Sigmoid colon (tissue), 7 donors: Measurements from ENCODE around the gene CCDC18. TPM values are rescaled to one million over a fixed set of nuclear protein-coding genes. Genes with fewer than 3 reads are reported as not detected.

Experiments
- DNase-seq: peaks from one replicate; pipeline ENCODE4 v3.0.0-alpha.2; 2019
- H3K27ac ChIP-seq, 4 donors: fragments of 200-600 bp; sonication (generic); one replicate each; pipeline ENCODE4 v1.5.1; 2016 to 2019; ENCODE audit warnings: mild to moderate bottlenecking in 1 of 4
- H3K27me3 ChIP-seq, 3 donors: fragments of 200-600 bp; sonication (generic); one replicate each; pipeline ENCODE4 v1.5.1; 2019; ENCODE audit warnings: mild to moderate bottlenecking in 1 of 3
- H3K36me3 ChIP-seq, 4 donors: fragments of 200-600 bp; sonication (generic); one replicate each; pipeline ENCODE4 v1.5.1; 2016 to 2019
- H3K4me1 ChIP-seq, 4 donors: fragments of 200-600 bp; sonication (generic); one replicate each; pipeline ENCODE4 v1.5.1; 2017 to 2019
- H3K4me3 ChIP-seq, 4 donors: fragments of 200-600 bp; sonication (generic); one replicate each; pipeline ENCODE4 v1.5.1; 2017 to 2019; ENCODE audit warnings: mild to moderate bottlenecking in 2 of 4, moderate library complexity in 1 of 4
- H3K9me3 ChIP-seq, 4 donors: fragments of 200-600 bp in 3 of 4; sonication (generic) in 3 of 4; one replicate each; pipeline versions ENCODE4 v1.5.1 to v1.6.1; 2013 to 2019
- EP300 ChIP-seq, 4 donors: sonication (generic); formaldehyde crosslinking; IDR thresholded peaks; one replicate each; pipeline ENCODE4 v1.6.1; 2017; ENCODE audit warnings: antibody characterized with exemption in 4 of 4
- POLR2A ChIP-seq, 2 donors: fragments of 450-650 bp; IDR thresholded peaks; one replicate each; pipeline ENCODE4 v1.6.1; 2016; ENCODE audit warnings: antibody characterized with exemption in 2 of 2, mild to moderate bottlenecking in 2 of 2, moderate library complexity in 2 of 2
- POLR2AphosphoS5 ChIP-seq, 4 donors: sonication (generic); formaldehyde crosslinking; IDR thresholded peaks; one replicate each; pipeline ENCODE4 v1.6.1; 2017; ENCODE audit warnings: antibody characterized with exemption in 4 of 4
- WGBS, 2 donors: extraction: QIAGEN DNeasy Blood & Tissue Kit; methylation state at CpG; one replicate each; pipeline ENCODE4 v1.1.7; 2013; 5-methylcytosine and 5-hydroxymethylcytosine counted together
- intact Hi-C: fragments of 100-400 bp; cut with DNase I; formaldehyde crosslinking; loops from one replicate; pipeline ENCODE4 v1.15.1; 2023
- polyA plus RNA-seq, 3 donors: library from polyadenylated mRNA; stranded (reverse); fragments of 200-250 nt; gene quantifications; one replicate each; pipeline ENCODE4 v1.2.3, GENCODE V29; 2013
- total RNA-seq, 4 donors: library from RNA; depleted of rRNA; stranded (reverse); fragments of >200 nt; gene quantifications; one replicate each; pipeline ENCODE4 v1.1.0, GENCODE V29; 2016
- TF ChIP-seq, protein P1 (sequence below), 4 experiments: fragments of 450-650 bp in 3 of 4; fragments of 200-600 bp in 1 of 4; IDR thresholded peaks; one replicate each; pipeline ENCODE4 v1.5.1; 2016 to 2019; ENCODE audit warnings: antibody characterized with exemption in 4 of 4, mild to moderate bottlenecking in 3 of 4, moderate library complexity in 2 of 4
- donor health status: healthy with polysubstance abuse.
- donor health status: Bipolar disorder and iron deficiency.
- donor health status: healthy.

CCDC18 gene
- total and polyA plus RNA-seq, 7 donors, result 0.60 to 6.9 (median 2.5) TPM

DNA sequence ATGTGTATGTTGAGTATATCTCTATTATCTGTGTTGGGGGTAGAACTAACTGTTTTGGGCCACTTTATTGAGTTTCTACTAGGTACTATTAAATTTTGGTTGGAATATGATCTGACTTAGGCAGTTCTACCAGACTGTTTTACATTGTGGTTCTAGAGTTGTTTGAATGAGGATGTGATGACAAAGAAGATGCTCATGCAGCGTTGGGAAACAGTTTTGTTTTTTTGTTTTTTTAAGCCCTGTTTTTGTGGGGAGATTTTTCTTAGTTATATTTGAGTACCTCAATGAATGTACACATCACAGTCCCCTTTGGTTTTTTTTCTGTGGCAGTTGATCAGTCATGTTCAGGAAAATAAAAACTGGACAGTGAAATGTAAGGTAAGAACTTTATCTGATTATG lies 40.4 kb upstream of the CCDC18 start:
- 84 to 85% methylated on average over 1 of the region's 1 CpG for WGBS, 2 donors
- TF ChIP-seq POLR2A (IDR thresholded peaks at IDR 0.05) (no peak), POLR2AphosphoS5 (IDR thresholded peaks at IDR 0.05) (no peak), EP300 (IDR thresholded peaks at IDR 0.05) (no peak)
- TF ChIP-seq, protein P1, sequence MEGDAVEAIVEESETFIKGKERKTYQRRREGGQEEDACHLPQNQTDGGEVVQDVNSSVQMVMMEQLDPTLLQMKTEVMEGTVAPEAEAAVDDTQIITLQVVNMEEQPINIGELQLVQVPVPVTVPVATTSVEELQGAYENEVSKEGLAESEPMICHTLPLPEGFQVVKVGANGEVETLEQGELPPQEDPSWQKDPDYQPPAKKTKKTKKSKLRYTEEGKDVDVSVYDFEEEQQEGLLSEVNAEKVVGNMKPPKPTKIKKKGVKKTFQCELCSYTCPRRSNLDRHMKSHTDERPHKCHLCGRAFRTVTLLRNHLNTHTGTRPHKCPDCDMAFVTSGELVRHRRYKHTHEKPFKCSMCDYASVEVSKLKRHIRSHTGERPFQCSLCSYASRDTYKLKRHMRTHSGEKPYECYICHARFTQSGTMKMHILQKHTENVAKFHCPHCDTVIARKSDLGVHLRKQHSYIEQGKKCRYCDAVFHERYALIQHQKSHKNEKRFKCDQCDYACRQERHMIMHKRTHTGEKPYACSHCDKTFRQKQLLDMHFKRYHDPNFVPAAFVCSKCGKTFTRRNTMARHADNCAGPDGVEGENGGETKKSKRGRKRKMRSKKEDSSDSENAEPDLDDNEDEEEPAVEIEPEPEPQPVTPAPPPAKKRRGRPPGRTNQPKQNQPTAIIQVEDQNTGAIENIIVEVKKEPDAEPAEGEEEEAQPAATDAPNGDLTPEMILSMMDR (IDR thresholded peaks at IDR 0.05), result no peak
- H3K4me3 ChIP-seq, result no peak overlapping the region
- no peak overlapping the region for H3K27ac ChIP-seq
- H3K4me1 ChIP-seq, result no peaks in the 10 kb centered on the region
- intact Hi-C loops, result no loop called here
- no peaks in the 10 kb centered on the region for H3K9me3 ChIP-seq
- H3K27me3 ChIP-seq, result no peaks in the 10 kb centered on the region
- peaks cover 3 to 46% (median 7%) of the 10 kb centered on the region in 4 donors for H3K36me3 ChIP-seq
- no peak for DNase-seq

GRCh38 chr1:93142161-93142560 lies 38.4 kb upstream of the CCDC18 start:
- H3K27ac ChIP-seq, result no peak overlapping the region
- WGBS, 2 donors, result 95 to 99% methylated on average over 2 of the region's 2 CpGs
- DNase-seq, result no peak
- TF ChIP-seq POLR2AphosphoS5 (IDR thresholded peaks at IDR 0.05) (no peak), POLR2A (IDR thresholded peaks at IDR 0.05) (no peak), EP300 (IDR thresholded peaks at IDR 0.05) (no peak)
- TF ChIP-seq, protein P1 (IDR thresholded peaks at IDR 0.05), result no peak
- intact Hi-C loops, result no loop called here
- no peaks in the 10 kb centered on the region for H3K27me3 ChIP-seq
- H3K4me1 ChIP-seq, result no peaks in the 10 kb centered on the region
- H3K36me3 ChIP-seq, result peaks cover 0 to 25% (median 0%) of the 10 kb centered on the region in 4 donors
- no peak overlapping the region for H3K4me3 ChIP-seq
- no peaks in the 10 kb centered on the region for H3K9me3 ChIP-seq

GRCh38 chr1:93143136-93143535 lies 37.4 kb upstream of the CCDC18 start:
- Histone ChIP-seq H3K9me3 (no peaks in the 10 kb centered on the region), H3K4me3 (no peak overlapping the region), H3K27ac (no peak overlapping the region), H3K4me1 (no peaks in the 10 kb centered on the region), H3K36me3 (peaks cover 0 to 16% (median 0%) of the 10 kb centered on the region in 4 donors), H3K27me3 (no peaks in the 10 kb centered on the region)
- WGBS, 2 donors, result 81 to 90% methylated on average over 1 of the region's 1 CpG
- no peak for DNase-seq
- TF ChIP-seq EP300 (IDR thresholded peaks at IDR 0.05) (no peak), POLR2AphosphoS5 (IDR thresholded peaks at IDR 0.05) (no peak), POLR2A (IDR thresholded peaks at IDR 0.05) (no peak)
- TF ChIP-seq, protein P1 (IDR thresholded peaks at IDR 0.05), result no peak
- intact Hi-C loops, result no loop called here

DNA sequence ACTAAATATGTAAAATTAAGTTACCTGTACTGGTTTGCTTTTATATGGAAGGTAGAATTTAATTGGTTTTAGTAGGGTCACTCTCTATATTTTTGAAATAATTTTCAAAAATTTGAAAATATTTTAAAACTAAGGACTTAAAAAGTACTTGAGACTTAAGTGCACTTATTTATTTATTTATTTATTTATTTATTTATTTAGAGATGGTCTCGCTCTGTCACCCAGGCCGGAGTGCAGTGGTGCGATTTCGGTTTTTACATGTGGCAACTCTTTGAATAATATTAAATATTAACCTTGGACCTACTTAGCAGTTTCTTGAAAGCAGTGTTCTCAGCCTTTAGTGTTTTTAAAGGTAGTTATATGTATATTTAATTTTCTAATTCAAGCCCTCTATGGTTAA lies 36.8 kb upstream of the CCDC18 start:
- 96 to 97% methylated on average over 4 of the region's 4 CpGs for WGBS, 2 donors
- Histone ChIP-seq H3K36me3 (peaks cover 0 to 16% (median 0%) of the 10 kb centered on the region in 4 donors), H3K27me3 (no peaks in the 10 kb centered on the region), H3K4me3 (no peak overlapping the region), H3K4me1 (no peaks in the 10 kb centered on the region), H3K27ac (no peak overlapping the region), H3K9me3 (no peaks in the 10 kb centered on the region)
- TF ChIP-seq POLR2A (IDR thresholded peaks at IDR 0.05), result no peak
- TF ChIP-seq, protein P1 (IDR thresholded peaks at IDR 0.05), result no peak
- TF ChIP-seq POLR2AphosphoS5 (IDR thresholded peaks at IDR 0.05), result no peak
- TF ChIP-seq EP300 (IDR thresholded peaks at IDR 0.05), result no peak
- no peak for DNase-seq
- intact Hi-C loops, result no loop called here

GRCh38 chr1:93148001-93148400 lies 32.5 kb upstream of the CCDC18 start:
- Histone ChIP-seq H3K36me3 (peaks cover 0 to 26% (median 0%) of the 10 kb centered on the region in 4 donors), H3K9me3 (no peaks in the 10 kb centered on the region), H3K27me3 (no peaks in the 10 kb centered on the region), H3K27ac (no peak overlapping the region), H3K4me1 (no peaks in the 10 kb centered on the region), H3K4me3 (no peak overlapping the region)
- 40 to 66% methylated on average over 7 of the region's 7 CpGs for WGBS, 2 donors
- DNase-seq, result no peak
- TF ChIP-seq EP300 (IDR thresholded peaks at IDR 0.05) (no peak), POLR2AphosphoS5 (IDR thresholded peaks at IDR 0.05) (no peak)
- intact Hi-C loops, result no loop called here
